GM19395 (cell line): ENCODE results near the gene ZDHHC4.
"Not testable (repeated sequence)": the region's sequence is repeated elsewhere in the genome, so short reads cannot be mapped to it uniquely, and the experiment has no call there.

Experiments
- ATAC-seq: cut with Tn5 transposase; IDR thresholded peaks from one replicate; pipeline ENCODE4 v1.9.1; 2021; ENCODE audit warnings: mild to moderate bottlenecking, moderate library complexity; ENCODE audit not compliant: unreplicated experiment

The ZDHHC4 gene

DNA sequence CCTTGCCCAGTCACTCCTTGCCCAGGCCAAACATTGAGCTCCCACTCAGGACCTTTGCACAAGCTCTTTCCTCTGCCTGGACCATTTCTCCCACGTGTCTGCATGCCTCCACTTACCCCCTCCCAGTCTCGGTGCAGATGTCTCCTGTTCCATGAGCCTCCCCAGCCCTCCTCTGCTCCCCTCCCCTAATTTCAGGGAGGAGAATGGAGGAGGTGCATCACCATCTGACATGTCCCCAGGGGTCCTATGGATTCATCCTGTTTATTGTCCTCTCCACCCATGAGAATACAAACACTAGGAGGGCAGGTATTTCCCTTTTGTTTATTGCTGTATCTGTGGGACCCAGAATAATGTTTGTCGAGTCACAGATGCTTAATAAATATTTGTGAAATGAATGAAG, 17.4 kb upstream of the ZDHHC4 start:
- no peak for ATAC-seq

DNA sequence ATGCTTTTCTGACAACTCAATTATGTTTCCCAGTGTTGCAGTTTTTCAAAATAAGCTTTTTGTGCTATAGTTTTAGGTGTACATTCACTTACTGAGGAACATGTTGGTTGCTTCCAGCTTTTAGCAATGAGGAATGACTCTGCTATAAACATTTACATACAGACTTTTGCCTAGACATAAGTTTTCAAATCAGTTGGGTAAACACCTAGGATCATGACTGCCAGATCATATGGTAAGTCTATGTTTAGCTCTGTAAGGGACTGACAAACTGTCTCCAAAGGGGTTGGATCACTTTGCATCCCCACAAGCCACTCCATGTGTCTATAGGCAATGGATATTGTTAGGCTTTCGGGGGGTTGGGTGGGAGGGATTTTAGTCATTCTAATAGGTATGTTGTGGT, 15.1 kb upstream of the ZDHHC4 start:
- no peak for ATAC-seq

DNA sequence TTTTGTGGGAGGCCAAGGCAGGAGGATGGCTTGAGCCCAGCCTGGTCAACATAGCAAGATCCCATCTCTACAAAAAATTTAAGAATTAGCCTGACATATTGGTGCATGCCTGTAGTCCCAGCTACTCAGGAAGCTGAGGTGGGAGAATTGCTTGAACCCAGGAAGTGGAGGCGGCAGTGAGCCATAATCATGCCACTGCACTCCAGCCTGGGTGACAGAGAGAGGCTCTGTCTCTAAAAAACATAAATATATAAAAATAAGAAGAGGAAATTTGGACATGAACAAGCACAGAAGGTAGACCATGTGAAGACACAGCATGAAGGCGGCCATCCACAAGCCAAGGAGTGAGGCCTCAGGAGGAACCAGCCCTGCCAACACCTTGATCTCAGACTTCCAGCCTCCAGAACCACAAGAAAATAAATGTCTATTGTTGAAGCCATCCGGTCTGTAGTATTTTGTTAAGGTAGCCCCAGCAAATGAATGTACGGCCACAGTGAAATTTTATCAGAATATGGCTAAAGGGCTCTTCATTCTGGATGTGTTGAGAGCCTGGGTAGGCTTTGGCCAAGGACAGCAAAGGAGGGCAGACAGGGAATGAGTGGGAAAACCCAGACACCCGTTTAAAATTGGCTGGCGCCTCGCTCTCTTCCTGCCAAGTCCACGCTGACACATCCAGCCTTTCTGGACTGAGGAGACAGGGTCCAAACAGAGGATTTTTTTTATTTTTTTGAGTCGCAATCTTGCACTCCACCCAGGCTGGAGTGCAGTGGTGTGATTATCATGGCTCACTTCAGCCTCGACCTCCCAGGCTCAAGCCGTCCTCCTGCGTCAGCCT, 13.1 kb upstream of the ZDHHC4 start:
- no peak for ATAC-seq

DNA sequence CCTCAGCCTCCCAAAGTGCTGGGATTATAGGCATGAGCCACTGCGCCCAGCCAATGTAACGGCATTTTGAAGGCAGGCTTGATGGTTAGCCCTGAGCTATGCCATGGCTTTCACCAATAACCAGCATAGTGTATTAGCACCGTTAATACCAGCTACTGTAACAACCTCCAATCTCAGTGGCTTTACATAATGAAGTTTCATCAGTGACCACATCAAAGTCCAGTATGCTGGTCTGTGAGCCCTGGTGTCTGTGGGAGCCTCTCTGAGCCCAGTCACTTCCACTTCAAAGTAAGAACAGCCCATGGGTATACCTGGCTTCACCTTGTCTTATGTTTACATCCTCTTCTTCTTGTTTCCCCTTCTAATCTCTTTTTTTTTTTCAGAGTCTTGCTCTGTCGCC, 11.6 kb upstream of the ZDHHC4 start:
- ATAC-seq, result no peak

DNA sequence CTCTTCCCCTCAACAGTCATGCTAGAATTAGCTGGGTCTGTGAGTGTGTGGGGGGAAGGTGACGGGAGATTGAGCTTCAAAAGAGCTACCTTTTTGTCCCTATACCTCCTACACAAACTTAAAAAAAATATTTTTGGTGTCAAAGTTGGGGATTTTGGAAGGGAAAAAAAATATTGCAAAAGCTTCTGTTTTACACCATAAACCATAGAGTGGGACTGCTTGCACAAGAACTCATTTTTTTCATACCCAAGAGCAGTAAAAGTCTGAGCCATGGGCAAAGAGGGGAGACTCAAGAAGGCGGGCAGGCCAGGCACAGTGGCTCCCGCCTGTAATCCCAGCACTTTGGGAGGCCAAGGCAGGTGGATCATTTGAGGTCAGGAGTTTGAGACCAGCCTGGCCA, 9.4 kb upstream of the ZDHHC4 start:
- no peak for ATAC-seq

DNA sequence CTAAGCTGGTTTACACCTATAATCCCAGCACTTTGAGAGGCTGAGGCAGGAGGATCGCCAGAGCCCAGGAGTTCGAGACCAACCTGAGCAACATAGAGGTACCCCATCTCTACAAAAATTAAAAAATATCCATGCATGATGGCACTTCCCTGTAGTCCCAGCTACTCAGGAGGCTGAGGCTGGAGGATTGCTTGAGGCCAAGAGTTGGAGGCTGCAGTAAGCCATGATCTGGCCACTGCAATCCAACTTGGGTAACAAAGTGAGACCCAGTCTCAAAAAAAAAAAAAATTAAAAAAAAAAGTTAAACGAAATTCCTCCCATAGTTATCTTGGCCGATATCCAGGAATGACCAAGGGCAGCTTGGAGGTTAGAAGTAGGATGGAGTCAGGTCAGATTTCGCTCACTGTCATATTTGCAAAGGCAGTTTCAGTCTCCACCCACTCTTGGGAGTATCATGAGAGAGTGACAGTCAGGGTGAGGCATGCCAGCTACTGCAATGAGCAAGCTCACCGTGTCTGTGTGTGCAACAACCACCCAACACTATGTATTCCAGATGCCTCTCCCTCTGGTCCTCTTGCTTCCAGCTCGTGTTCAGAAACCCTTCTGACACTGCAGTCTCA, 6.0 kb upstream of the ZDHHC4 start:
- no peak for ATAC-seq

DNA sequence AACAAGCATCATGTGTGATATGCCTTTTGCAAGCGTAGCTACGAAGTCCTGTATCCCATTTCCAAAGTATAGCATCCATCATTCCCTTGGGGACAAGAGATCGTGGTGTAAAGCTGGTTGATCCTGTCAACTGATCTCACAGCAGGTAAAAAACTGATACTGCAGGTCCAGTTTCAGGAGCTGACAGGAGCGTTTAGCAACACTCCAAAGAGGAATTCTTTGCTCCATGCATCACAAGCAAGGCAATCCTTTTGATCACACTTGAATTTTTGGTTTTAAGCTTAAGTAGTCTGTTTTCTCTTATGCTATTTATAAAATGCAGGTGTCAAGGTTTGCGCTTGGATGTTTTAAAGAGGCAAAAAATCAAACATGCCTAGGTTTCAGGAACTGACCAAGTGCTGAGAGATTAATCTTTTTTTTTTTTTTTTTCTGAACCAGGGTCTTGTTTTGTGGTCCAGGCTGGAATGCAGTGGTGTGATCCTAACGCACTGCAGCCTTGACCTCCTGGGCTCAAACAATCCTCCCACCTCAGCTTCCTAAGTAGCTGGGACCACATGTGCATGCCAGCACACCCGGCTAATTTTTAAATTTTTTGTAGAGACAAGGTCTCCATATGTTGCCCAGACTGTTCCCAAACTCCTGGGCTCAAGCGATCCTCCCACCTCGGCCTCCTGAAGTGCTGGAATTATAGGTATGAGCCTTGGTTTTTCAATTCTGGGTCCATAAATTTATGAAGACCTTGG, 1.8 kb upstream of the ZDHHC4 start:
- ATAC-seq, result no peak

DNA sequence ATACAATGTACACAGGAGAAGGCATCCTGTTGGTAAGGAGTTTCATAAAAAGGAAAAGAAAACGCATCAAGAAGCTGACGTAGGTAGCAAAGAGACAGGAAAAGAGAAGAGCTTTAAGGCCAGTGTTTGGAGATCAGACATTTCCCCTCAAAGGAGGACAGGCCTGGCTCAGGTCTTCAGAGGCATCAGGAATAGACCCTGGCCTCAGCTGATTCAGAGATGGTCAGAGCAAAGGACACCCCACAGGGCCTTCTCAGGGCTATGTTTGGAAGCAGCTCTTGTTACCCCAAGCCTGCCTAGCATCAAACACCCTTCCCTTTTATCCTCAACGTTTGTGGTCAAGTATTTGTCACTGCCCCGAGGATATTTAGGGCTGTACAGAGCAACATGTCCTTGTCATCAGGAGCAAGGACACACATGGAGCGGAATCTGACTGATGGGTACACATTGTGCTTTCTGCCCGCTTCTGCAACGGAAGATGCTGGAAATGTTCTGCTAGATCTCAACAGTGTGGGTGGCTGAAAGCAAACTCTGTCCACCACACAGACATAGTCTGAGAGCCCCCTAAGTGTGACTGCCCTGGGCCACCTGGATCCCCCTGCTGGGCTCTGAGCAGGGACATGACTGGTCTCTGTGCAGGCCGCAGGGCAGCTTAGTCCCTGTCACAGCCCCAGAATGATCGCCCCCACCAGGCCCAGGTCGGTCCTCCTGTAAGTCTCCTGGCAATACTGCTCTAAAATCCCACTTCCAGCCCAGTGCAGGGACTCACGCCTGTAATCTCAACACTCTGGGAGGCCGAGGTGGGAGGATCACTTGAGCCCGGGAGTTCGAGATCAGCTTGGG, 1.0 kb upstream of the ZDHHC4 start:
- ATAC-seq, result no peak

DNA sequence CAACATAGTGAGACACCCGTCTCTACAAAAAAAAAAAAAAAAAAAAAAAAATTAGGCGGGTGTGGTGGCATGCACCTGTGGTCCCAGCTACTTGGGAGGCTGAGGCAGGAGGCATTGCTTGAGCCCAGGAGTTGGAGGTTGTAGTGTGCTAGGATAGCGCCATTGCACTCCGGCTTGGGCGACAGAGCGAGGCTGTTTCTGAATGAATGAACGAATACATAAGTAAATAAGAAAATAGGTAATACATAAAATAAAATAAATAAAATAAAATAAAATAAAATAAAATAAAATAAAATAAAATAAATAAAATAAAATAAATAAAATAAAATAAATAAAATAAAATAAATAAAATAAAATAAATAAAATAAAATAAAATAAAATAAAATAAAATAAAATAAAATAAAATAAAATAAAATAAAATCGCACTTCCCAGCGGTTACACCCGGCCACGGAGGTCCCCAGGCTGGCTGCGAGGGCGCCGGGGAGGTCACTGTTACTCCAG, 336 bp upstream of the ZDHHC4 start:
- ATAC-seq, result not testable (repeated sequence)

DNA sequence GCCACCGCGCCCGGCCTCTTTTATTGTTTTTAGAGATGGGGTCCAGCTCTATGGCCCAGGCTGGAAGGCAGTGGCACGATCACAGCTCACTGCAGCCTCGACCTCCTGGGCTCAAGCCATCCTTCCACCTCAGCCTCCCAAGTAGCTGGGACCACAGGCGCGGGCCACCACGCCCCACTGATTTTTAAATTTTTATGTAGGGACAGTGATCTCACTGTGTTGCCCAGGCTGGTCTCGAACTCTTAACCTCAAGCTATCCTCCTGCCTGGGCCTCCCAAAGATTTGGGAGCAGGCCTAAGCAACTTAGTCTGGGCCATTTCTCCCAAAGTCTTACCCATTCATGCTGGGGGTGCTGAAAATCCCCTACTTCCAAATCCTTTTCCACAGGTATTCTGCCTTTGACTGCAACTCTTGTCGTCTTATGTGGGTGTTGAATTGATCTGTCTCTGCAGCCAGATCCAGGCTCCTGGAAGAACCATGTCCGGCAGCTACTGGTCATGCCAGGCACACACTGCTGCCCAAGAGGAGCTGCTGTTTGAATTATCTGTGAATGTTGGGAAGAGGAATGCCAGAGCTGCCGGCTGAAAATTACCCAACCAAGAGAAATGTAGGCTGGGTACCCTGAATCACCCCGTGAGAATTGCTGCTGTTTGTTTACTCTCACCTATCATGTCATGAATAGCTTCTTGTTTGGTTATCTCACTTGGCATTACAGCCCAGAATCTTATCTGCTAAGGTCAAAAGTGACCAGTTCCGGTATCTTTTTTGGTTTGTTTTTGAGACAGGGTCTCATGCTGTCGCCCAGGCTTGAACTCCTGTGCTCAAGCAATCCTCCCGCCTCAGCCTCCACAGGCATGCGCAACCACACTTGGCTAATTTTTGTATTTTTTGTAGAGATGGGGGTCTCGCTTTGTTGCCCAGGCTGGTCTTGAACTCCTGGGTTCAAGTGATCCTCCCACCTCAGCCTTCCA, 1.1 kb downstream of the ZDHHC4 start:
- no peak for ATAC-seq

DNA sequence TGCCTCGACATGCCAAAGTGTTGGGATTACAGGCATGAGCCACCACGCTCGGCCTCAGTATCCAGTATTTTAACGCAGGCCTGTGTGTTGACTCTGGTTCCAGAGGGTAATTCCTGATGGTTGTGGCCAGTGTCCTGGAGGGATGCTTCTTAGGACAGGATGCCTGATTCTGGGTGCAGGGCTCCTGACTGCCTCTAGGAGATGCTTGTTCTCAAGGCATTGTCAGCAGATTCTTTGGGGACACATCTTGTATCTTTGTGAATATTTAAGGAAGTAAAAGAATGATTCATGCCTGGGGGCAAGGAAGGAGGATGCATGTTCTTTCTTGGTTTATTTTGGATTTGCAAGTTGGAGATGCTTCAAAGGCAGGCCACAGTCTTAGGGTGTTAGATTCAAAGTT, 2.2 kb downstream of the ZDHHC4 start:
- ATAC-seq, result no peak

DNA sequence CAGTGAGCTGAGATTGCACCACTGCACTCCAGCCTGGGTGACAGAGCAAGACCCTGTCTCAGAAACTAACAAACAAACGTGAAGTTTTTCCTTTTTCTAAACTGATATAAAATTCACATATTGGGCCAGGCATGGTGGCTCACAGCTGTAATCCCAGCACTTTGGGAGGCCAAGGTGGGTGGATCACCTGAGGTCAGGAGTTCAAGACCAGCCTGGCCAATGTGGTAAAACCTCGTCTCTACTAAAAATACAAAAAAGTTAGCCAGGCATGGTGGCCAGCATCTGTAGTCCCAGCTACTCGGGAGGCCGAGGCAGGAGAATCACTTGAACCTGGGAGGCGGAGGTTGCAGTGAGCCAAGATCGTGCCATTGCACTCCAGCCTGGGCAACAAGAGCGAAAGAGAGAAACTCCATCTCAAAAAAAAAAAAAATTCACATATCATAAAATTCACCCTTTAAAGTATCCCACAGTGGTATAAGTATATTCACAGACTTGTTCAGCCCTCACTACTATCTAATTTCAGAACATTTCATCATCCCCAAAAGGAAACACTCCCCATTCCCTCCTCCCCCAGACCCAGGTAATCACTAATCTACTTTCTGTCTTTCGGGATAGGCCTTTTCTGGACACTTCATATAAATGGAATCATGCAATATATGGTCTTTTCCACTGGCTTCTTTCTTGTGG, 8.6 kb downstream of the ZDHHC4 start:
- not testable (repeated sequence) for ATAC-seq

DNA sequence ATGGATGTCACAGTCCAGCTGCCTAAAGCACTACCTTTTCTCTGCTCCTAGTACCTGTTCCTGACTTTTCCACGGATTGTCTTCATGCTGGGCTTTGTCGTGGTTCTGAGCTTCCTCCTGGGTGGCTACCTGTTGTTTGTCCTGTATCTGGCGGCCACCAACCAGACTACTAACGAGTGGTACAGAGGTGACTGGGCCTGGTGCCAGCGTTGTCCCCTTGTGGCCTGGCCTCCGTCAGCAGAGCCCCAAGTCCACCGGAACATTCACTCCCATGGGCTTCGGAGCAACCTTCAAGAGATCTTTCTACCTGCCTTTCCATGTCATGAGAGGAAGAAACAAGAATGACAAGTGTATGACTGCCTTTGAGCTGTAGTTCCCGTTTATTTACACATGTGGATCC, 11.3 kb downstream of the ZDHHC4 start:
- ATAC-seq, result no peak

DNA sequence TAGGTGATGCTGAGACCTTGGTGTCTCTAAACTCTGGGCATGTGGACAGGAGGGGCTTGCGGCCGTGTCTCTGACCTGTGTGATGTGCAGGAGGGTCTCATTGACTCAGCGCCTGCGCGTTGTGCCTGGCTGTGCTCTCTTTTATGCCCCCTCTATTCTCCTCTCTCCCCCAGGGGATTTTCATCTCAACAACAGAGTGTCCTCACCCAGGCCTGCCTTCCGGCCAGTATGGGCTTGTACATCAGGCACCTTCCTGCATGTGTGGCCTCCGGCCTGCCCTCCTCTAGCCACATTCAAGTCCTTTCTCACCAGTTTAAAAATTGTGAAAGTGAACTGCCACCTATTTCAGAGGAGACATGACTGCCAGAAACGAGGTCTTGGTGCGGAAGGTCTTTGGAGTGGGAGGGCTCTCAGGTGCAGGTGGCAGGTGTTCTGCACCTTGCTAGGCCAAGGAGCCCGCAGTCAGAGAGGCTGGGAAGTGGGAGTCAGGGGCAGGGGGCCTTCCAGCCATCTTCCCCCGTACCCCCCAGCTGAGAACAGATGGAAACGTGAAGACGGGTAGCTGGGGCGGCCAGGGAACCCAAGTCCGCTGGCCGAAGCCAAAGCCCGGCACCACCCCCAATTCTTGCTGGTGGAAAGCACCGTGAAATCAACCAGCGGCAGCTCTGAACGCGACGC, 12.0 kb downstream of the ZDHHC4 start:
- no peak for ATAC-seq

DNA sequence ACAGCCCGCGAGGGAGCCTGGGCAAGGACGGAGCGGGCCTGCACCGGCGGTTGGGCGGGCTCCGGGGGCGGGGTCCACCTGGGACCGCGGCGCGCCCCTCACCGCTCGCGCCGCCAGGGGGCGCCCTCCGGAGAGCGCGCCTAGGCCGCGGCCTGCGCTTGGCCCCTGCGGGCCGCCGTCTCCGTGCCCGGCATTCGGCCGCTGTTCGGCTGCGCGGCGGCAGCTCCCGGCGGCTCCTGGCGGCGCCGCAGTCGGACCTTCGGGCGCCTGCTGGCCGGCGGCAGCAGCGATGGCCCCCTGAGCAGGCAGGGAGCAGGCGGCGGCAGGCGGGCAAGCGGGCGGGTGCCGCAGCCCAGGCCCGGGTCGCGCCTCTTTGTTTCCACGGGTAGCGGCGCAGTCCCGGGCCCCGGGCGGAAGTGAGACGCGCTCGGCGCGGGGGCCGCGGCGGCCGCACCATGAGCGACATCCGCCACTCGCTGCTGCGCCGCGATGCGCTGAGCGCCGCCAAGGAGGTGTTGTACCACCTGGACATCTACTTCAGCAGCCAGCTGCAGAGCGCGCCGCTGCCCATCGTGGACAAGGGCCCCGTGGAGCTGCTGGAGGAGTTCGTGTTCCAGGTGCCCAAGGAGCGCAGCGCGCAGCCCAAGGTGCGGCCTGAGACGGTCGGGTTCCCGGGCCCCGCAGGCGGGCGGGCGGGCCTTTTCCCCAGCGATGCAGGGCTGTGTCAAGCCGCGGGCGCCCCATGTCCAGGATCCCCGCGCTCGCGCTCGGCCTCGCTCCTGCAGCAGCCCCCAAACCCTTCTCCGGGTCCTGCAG, 12.8 kb downstream of the ZDHHC4 start, which contains the start of gene INTS15:
TSS of gene INTS15 (plus strand) at position 193 of the 816 bp plus-strand sequence. CDS start at position 456, 263 bp downstream.
- peak; percentile 90 for ATAC-seq

DNA sequence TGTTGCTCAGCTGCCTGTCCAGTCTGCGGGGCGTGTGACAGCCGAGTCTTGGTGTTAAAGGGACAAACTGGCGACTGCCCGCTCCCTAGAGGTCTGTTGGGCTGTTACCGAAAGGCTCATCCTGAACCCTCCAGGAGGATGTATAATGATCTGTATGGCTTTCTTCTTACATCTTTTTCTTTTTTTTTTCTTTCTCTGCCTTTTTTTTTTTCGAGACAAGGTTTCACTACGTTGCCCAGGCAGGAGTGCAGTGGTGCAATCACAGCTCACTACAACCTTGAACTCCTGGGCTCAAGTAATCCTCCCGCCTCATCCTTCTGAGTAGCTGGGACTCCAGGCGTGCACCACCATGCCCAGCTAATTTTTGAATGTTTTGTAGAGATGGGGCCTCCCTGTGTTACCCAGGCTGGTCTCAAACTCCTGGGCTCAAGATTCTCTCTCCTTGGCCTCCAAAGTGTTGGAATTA, 13.4 kb downstream of the ZDHHC4 start:
- ATAC-seq, result peak; percentile 50

DNA sequence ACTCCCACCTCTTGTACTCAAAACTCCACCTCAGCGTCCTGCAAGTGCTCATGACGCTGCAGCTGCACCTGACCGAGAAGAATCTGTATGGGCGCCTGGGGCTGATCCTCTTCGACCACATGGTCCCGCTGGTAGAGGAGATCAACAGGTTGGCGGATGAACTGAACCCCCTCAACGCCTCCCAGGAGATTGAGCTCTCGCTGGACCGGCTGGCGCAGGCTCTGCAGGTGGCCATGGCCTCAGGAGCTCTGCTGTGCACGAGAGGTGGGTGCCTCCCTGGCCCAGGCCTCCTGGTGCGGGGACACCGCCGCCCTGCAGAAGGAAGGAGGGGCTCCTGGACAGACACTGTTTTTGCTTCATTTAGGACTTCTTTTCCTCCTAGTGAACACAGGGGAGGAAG, 22.8 kb downstream of the ZDHHC4 start:
- ATAC-seq, result no peak
